Transverse colon (tissue), 4 donors: ENCODE data around the gene MGARP. TPM values are rescaled to one million over a fixed set of nuclear protein-coding genes. Genes with fewer than 3 reads are reported as not detected.

Source experiments
- DNase-seq: peaks from one replicate; pipeline ENCODE4 v3.0.0-alpha.2; 2019
- H3K27ac ChIP-seq, 4 donors: fragments of 200-600 bp; sonication (generic); 2 replicates each; pipeline ENCODE4 v1.5.1; 2016 to 2018; ENCODE audit warnings: inconsistent platforms in 4 of 4
- H3K27me3 ChIP-seq: fragments of 200-600 bp; sonication (generic); 2 replicates; pipeline ENCODE4 v1.5.1; 2017; ENCODE audit warnings: inconsistent platforms
- H3K36me3 ChIP-seq, 4 donors: fragments of 200-600 bp; sonication (generic); 2 replicates each; pipeline ENCODE4 v1.5.1; 2017 to 2019; ENCODE audit warnings: inconsistent platforms in 4 of 4
- H3K4me1 ChIP-seq, 4 donors: fragments of 200-600 bp; sonication (generic); 2 replicates each; pipeline ENCODE4 v1.5.1; 2017 to 2020; ENCODE audit warnings: inconsistent platforms in 4 of 4
- H3K4me3 ChIP-seq, 4 donors: fragments of 200-600 bp; sonication (generic); 1 replicate in 1 of 4; 2 replicates in 3 of 4; pipeline versions ENCODE4 v1.5.1 to v1.6.1; 2017 to 2019; ENCODE audit warnings: inconsistent platforms in 4 of 4
- H3K9me3 ChIP-seq, 2 donors: fragments of 200-600 bp; sonication (generic); 2 replicates each; pipeline ENCODE4 v1.5.1; 2017 to 2019; ENCODE audit warnings: inconsistent platforms in 2 of 2
- EP300 ChIP-seq: sonication (generic); formaldehyde crosslinking; IDR thresholded peaks from one replicate; pipeline ENCODE4 v1.6.1; 2017; ENCODE audit warnings: antibody characterized with exemption, low read depth
- POLR2A ChIP-seq: fragments of 450-650 bp; IDR thresholded peaks from one replicate; pipeline ENCODE4 v1.6.1; 2016; ENCODE audit warnings: antibody characterized with exemption, mild to moderate bottlenecking, moderate library complexity
- POLR2AphosphoS5 ChIP-seq, 3 donors: sonication (generic); formaldehyde crosslinking; IDR thresholded peaks; one replicate each; pipeline ENCODE4 v1.6.1; 2016; ENCODE audit warnings: antibody characterized with exemption in 3 of 3
- WGBS, 2 donors: methylation state at CpG; one replicate each; pipeline ENCODE4 v1.1.5; 2018; ENCODE audit warnings: low coverage in 1 of 2; 5-methylcytosine and 5-hydroxymethylcytosine counted together
- in situ Hi-C, 4 donors: fragments of 200-750 bp; cut with MboI; loops; one replicate each; pipeline versions ENCODE4 v1.15.0 to v1.15.1; 2017; ENCODE audit warnings: low sequenced_read_pairs in 3 of 4, low pct_ligation_motif_present in 1 of 4, low pct_unique_long_range_greater_than_20kb in 1 of 4
- intact Hi-C: fragments of 100-400 bp; cut with DNase I; formaldehyde crosslinking; loops from one replicate; pipeline ENCODE4 v1.15.1; 2023; ENCODE audit warnings: low total_unique reads
- total RNA-seq, 4 donors: library from RNA; depleted of rRNA; stranded (reverse); fragments of >200 nt; gene quantifications; one replicate each; pipeline ENCODE4 v1.1.0, GENCODE V29; 2016
- TF ChIP-seq, protein P1 (sequence below), 5 experiments: fragments of 200-600 bp in 3 of 5; fragments of 450-650 bp in 2 of 5; sonication (generic) in 3 of 5; IDR thresholded peaks; 1 replicate in 2 of 5; 2 replicates in 3 of 5; pipeline ENCODE4 v1.5.1; 2016 to 2017; ENCODE audit warnings: antibody characterized with exemption in 5 of 5, inconsistent platforms in 3 of 5, mild to moderate bottlenecking in 2 of 5, moderate library complexity in 1 of 5

MGARP gene
- total RNA-seq, 4 donors from 2014 or later: 0.64 to 3.4 (median 0.82) TPM; not detected in 1

GRCh38 chr4:139319571-139319970, 39.5 kb upstream of the MGARP start:
- Histone ChIP-seq H3K27ac (no peak overlapping the region), H3K4me3 (no peak overlapping the region), H3K27me3 (no peaks in the 10 kb centered on the region), H3K36me3 (no peaks in the 10 kb centered on the region), H3K4me1 (peaks cover 9 to 39% (median 16%) of the 10 kb centered on the region in 4 donors), H3K9me3 (no peaks in the 10 kb centered on the region)
- TF ChIP-seq POLR2A: no peak
- no peak for TF ChIP-seq POLR2AphosphoS5 (IDR thresholded peaks at IDR 0.05)
- TF ChIP-seq EP300: no peak
- TF ChIP-seq, protein P1, sequence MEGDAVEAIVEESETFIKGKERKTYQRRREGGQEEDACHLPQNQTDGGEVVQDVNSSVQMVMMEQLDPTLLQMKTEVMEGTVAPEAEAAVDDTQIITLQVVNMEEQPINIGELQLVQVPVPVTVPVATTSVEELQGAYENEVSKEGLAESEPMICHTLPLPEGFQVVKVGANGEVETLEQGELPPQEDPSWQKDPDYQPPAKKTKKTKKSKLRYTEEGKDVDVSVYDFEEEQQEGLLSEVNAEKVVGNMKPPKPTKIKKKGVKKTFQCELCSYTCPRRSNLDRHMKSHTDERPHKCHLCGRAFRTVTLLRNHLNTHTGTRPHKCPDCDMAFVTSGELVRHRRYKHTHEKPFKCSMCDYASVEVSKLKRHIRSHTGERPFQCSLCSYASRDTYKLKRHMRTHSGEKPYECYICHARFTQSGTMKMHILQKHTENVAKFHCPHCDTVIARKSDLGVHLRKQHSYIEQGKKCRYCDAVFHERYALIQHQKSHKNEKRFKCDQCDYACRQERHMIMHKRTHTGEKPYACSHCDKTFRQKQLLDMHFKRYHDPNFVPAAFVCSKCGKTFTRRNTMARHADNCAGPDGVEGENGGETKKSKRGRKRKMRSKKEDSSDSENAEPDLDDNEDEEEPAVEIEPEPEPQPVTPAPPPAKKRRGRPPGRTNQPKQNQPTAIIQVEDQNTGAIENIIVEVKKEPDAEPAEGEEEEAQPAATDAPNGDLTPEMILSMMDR (IDR thresholded peaks at IDR 0.05): no peak
- 89 to 100% methylated on average over 1 of the region's 1 CpG for WGBS, 2 donors
- in situ Hi-C loops (no loop called here), intact Hi-C loops (no loop called here)
- DNase-seq: no peak

DNA sequence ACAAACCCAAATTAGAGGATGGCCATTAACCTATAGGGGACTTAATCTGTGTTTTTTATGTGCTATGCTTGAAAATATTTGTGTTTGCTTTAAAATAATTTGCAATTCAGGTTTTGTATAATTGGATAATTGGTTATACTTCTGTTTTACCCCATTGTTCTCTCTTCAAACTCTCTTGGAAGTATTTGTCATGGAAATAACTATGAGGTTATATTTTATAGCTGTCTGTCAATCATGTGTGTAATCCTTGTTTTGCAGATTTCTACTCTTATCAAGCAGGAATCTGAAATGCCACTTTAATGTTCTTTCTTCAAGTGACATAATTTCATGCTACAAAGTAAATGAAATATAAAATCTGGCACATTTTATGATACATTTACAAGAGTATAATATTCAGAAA, 37.6 kb upstream of the MGARP start:
- no peak for DNase-seq
- no peak for TF ChIP-seq POLR2AphosphoS5 (IDR thresholded peaks at IDR 0.05)
- no peak for TF ChIP-seq POLR2A
- no peak for TF ChIP-seq EP300
- TF ChIP-seq, protein P1 (IDR thresholded peaks at IDR 0.05): no peak
- Histone ChIP-seq H3K9me3 (no peaks in the 10 kb centered on the region), H3K4me3 (no peak overlapping the region), H3K4me1 (peaks cover 0 to 42% (median 16%) of the 10 kb centered on the region in 4 donors), H3K27me3 (no peaks in the 10 kb centered on the region), H3K27ac (no peak overlapping the region), H3K36me3 (no peaks in the 10 kb centered on the region)
- intact Hi-C loops: no loop called here
- in situ Hi-C loops: no loop called here

DNA sequence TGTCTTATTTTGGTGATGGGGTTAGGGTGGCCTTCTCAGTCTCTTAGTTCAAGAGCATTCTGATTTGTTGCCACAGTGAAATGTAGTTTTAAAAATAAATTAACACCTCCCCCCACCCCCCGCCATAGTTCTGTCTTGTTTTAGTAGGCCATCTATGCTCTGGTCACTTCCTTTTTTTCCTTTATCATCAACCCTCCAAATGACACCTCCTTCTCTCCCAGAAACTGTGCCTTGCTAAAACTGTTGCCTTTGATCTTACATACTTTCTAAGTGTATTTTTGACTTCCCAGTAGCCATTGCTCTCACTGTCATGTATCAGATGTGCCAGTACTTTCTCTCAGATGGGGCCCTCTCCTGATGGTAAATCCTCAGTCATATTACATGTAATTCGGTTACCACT, 36.7 kb upstream of the MGARP start:
- Histone ChIP-seq H3K27me3 (no peaks in the 10 kb centered on the region), H3K4me1 (peaks cover 0 to 51% (median 21%) of the 10 kb centered on the region in 4 donors), H3K27ac (no peak overlapping the region), H3K4me3 (no peak overlapping the region), H3K9me3 (no peaks in the 10 kb centered on the region), H3K36me3 (no peaks in the 10 kb centered on the region)
- WGBS, 2 donors: 92 to 100% methylated on average over 2 of the region's 2 CpGs
- in situ Hi-C loops: no loop called here
- no peak for TF ChIP-seq POLR2AphosphoS5 (IDR thresholded peaks at IDR 0.05)
- TF ChIP-seq POLR2A: no peak
- TF ChIP-seq, protein P1 (IDR thresholded peaks at IDR 0.05): no peak
- TF ChIP-seq EP300: no peak
- no peak for DNase-seq
- intact Hi-C loops: no loop called here

DNA sequence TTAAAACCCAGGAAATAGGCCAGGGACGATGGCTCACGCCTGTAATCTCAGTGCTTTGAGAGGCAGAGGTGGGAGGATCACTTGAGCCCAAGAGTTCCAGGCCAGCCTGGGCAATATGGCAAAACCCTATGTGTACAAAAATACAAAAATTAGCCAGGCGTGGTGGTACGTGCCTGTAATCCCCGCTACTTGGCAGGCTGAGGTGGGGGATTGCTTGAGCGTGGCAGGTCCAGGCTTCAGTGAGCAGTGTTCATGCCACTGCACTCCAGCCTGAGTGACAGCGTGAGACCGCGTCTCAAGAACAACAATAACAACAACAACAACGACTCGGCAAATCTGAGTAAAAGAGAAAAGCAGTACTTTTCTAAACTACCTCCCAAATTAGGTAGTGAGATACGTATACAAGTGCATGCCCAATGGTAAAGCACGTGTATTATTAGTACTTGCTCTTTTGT, 35.2 kb upstream of the MGARP start:
- no peaks in the 10 kb centered on the region for H3K9me3 ChIP-seq
- H3K36me3 ChIP-seq: no peaks in the 10 kb centered on the region
- H3K4me1 ChIP-seq: peaks cover 0 to 64% (median 26%) of the 10 kb centered on the region in 4 donors
- no peak for DNase-seq
- 86 to 100% methylated on average over 3 to 13 of the region's 13 CpGs for WGBS, 2 donors
- no peak for TF ChIP-seq EP300
- no peak for TF ChIP-seq POLR2AphosphoS5 (IDR thresholded peaks at IDR 0.05)
- TF ChIP-seq POLR2A: no peak
- TF ChIP-seq, protein P1 (IDR thresholded peaks at IDR 0.05): no peak
- in situ Hi-C loops (no loop called here), intact Hi-C loops (no loop called here)
- H3K4me3 ChIP-seq: no peak overlapping the region
- H3K27me3 ChIP-seq: no peaks in the 10 kb centered on the region
- no peak overlapping the region for H3K27ac ChIP-seq
